ENCODE data around the gene FN1.
"Not testable (repeated sequence)": the region's sequence is repeated elsewhere in the genome, so short reads cannot be mapped to it uniquely, and the experiment has no call there.

The FN1 gene

DNA sequence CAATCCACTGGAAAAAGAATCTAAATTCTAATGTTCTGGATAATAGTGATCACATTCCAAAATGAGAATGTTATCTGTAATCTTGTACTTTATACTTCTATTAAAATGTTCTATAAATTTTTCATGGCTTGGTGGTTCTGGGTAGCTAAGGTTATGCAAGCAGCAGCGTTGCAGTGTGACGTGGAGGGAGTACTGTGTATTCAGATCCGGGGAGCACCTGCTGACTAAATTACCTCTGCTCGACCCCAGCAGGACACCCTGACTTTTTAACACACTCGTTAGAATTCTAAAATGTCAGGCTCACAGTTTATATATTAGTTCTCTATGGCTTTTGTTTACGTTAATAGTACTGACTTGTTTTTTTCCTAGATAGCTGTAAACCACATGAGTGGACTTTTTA, 111.1 kb downstream of the FN1 start:
- DNase-seq: no peak

DNA sequence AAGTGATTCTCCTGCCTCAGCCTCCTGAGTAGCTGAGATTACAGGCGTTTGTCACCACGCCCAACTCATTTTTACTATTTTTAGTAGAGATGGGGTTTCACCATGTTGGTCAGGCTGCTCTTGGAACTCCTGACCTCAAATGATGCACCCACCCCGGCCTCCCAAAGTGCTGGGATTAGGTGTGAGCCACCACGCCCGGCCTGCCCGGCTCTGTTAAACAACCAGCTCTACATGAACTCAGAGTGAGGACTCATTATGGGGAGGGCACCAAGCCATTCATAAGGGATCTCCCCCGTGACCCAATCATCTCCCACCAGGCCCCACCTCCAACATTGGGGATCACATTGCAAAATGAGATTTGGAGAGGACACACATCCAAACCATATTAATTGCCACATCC, 115.2 kb downstream of the FN1 start:
- no peak for DNase-seq

DNA sequence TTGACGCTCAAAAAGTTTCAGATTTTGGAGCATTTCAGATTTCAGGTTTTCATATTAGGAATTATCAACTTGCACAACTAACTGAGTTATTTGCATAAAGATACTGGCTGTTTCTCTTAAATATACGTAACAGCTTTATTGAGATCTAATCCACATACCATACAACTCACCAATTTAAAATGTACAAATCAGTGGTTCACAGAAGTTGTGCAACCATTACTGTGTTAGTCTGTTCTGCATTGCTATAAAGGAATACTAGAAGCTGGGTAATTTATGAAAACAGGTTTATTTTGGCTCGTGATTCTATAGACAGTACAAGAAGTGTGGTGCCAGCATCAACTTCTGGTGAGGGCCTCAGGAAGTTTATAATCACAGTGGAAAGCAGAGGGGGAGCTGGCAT, 115.8 kb downstream of the FN1 start:
- no peak for DNase-seq

DNA sequence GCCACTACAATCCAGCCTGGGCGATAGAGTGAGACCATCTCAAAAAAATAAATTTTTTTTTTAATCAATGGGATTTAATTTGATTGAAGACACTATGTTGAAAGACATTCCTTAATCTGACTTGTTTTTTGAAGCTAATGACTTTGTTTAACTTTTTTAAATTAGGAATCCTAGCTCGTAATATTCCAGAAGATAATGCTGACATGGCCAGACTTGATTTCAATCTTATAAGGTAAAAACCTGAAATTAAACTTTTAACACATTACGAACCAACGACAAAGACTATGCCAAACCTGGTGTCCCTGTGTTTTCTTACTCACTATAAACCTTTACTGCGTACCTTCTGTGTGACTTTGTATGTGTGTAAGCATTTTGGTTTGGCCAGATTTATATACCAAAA, 116.4 kb downstream of the FN1 start:
- DNase-seq: no peak

DNA sequence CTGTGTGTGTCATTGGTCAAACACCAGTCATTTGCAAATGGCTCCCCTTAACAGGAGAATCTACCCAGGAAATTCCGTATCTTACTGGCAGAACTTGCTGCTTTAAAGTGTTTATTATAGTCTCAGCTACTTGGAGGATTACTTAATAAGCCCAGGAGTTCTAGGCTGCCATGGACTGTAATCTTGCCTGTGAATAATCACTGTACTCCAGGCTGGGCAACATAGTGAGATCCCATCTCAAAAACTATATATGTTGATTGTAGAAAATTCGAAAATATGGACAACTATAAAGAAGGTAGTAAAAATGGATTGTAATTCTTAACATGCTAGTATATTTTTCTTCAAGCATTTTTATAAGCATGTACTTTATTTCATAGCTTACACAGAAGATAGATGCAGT, 119.5 kb downstream of the FN1 start:
- DNase-seq: no peak

DNA sequence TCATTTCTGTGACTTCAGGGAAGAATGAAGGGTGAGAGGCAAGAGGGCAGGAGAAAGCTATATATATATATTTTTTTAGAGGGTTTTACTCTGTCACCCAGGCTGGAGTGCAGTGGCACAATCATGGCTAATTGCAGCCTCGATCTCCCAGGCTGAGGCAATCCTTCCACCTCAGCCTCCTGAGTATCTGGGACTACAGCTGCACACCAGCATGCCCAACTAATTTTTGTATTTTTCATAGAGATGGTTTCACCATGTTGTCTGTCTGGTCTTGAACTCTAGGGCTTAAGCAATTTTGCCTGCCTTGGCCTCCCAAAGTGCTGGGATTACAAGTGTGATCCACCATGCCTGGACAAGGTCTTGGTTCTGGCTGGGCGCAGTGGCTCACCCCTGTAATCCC, 120.6 kb downstream of the FN1 start:
- no peak for DNase-seq

DNA sequence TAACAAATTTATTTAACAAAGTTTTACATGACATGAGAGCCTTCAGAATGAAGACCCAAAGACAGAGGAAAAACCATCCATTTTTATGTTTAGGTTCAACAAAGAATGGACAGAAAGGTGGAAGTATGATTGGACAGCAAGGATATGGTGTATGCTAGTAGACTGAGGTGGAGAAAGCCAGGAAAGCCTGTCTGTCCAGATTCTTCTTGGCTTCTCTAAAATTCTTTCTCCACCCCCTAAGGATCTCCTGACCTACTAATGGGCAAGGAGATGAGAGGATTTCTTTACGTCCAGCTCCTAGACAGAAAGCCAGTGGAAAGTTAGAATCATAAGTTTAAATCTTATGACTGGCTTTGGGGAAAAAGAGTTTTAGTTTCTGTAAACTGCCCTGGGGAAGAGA, 121.0 kb downstream of the FN1 start:
- no peak for DNase-seq

DNA sequence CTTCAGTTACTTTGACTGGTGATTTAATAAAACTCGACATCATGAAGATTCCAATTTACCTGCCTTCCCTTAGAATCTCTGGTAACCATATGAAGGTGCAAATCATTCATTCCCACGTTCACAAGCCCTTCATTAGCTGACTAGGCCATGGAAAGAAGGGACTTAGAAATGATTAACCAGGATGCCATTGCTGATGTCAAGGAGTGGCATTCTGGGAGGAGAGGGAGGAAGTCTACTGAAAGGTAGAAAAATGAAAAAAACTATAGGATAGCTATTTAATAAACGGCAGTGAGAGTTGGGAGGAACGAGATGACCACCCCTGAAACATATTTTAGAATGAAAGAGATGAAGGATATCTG, 122.6 kb downstream of the FN1 start:
- no peak for DNase-seq

DNA sequence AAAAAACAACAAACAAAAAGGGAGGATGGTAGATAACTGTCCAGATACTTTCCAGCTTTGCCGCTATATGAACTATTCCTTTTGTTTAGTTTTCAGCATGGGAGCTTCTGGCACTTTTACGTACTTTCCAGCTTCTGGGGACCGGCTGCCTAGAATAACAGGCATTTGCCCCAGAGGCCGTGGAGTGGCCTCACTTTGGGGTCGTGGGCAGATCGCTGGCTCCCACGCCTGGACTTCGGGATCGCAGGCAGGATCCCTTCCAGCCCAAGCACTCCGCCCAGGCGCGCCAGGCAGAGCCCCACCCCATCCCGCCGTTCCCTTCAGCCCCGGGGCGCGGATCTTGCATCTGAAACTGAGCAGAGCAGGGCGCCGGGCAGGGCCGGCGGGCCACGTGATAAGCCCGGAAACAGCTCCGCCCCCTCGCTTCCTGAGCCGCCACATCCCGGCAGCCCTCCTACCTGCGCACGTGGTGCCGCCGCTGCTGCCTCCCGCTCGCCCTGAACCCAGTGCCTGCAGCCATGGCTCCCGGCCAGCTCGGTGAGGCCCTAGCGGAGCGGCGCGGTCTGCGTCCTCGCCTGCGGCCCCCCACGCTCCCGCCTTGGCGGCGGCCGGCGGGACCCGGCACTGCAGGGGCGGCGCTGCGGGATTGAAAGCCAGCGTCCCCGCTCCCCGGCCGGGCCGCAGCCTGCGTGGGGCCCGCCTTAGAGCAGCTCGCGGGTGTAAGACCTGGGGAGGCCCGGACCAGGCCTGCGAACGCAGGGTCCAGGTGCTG, 124.1 kb downstream of the FN1 start, which contains the start of gene ATIC:
ATIC (plus strand) TSS at position 435 of the 772 bp plus-strand sequence; CDS start at position 519, 84 bp downstream.
- DNase-seq: peak; percentile 43 to 80

DNA sequence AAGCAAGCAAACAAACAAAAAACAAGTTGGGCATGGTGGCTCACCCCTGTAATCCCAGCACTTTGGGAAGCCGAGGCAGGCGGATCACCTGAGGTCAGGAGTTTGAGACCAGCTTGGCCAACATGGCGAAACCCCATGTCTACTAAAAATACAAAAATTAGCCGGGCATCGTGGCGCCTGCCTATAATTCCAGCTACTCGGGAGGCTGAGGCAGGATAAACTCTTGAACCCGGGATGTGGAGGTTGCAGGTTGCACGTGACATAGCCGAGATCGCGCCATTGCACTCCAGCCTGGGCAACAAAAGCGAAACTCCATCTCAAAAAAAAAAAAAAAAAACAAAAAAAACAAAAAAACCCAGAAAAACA, 124.6 kb downstream of the FN1 start:
- DNase-seq: not testable (repeated sequence)
